Superior temporal gyrus (tissue), 1 donor: ENCODE measurements around the gene GLI1.
"Not testable (repeated sequence)": the region's sequence is repeated elsewhere in the genome, so short reads cannot be mapped to it uniquely, and the experiment has no call there.

Source experiments
- DNase-seq: peaks from one replicate; pipeline ENCODE4 v3.0.0-alpha.2; 2016; ENCODE audit errors: extremely low spot score

GLI1 gene

GRCh38 chr12:57497223-57498131, 37.9 kb downstream of the GLI1 start:
- DNase-seq = no peak

- DNase-seq = no peak
These were observed 38.5 kb downstream of the GLI1 start for GRCh38 chr12:57498132-57498502.

GRCh38 chr12:57498571-57498970, 39.0 kb downstream of the GLI1 start:
- DNase-seq = no peak

- DNase-seq = no peak
These were observed 40.6 kb downstream of the GLI1 start for GRCh38 chr12:57500213-57500612.

GRCh38 chr12:57502311-57502969, 42.9 kb downstream of the GLI1 start:
- DNase-seq = not testable (repeated sequence)

- not testable (repeated sequence) for DNase-seq
These were observed 47.0 kb downstream of the GLI1 start for GRCh38 chr12:57506541-57506940.

GRCh38 chr12:57507796-57508195, 48.2 kb downstream of the GLI1 start:
- DNase-seq = not testable (repeated sequence)

GRCh38 chr12:57511161-57511560, 51.6 kb downstream of the GLI1 start:
- no peak for DNase-seq

- no peak for DNase-seq
These were observed 52.2 kb downstream of the GLI1 start for GRCh38 chr12:57511588-57512325.

GRCh38 chr12:57512665-57513064, 53.1 kb downstream of the GLI1 start:
- no peak for DNase-seq

- no peak for DNase-seq
These were observed 53.7 kb downstream of the GLI1 start for GRCh38 chr12:57513266-57513665.

- DNase-seq = not testable (repeated sequence)
These were observed 54.1 kb downstream of the GLI1 start for GRCh38 chr12:57513677-57514076.

- not testable (repeated sequence) for DNase-seq
These were observed 54.7 kb downstream of the GLI1 start for GRCh38 chr12:57514246-57514645.

- no peak for DNase-seq
These were observed 55.3 kb downstream of the GLI1 start for GRCh38 chr12:57514720-57515407.

- no peak for DNase-seq
These were observed 55.9 kb downstream of the GLI1 start for GRCh38 chr12:57515408-57515933.

- no peak for DNase-seq
These were observed 56.5 kb downstream of the GLI1 start for GRCh38 chr12:57515934-57516541.

GRCh38 chr12:57516617-57517153, 57.1 kb downstream of the GLI1 start:
- no peak for DNase-seq

GRCh38 chr12:57517187-57517586, 57.6 kb downstream of the GLI1 start:
- no peak for DNase-seq

GRCh38 chr12:57517718-57518117, 58.1 kb downstream of the GLI1 start:
- not testable (repeated sequence) for DNase-seq

- peak; percentile 35 for DNase-seq
These were observed 58.8 kb downstream of the GLI1 start for GRCh38 chr12:57518176-57518919.
